Kidney (tissue), 14 donors: ENCODE measurements around the gene ULK4. TPM values are rescaled to one million over a fixed set of nuclear protein-coding genes. Genes with fewer than 3 reads are reported as not detected.
"Not testable (repeated sequence)": the region's sequence is repeated elsewhere in the genome, so short reads cannot be mapped to it uniquely, and the experiment has no call there.

Experiments
- DNase-seq, 5 donors: peaks; one replicate each; pipeline ENCODE4 v3.0.0-alpha.2; 2013 to 2020
- FAIRE-seq: peaks from 2 replicates; lab custom pipeline; 2012; peaks lifted over from hg19 to GRCh38; lab: Jason Lieb, UNC
- H3K27ac ChIP-seq, 2 donors: one replicate each; pipeline ENCODE4 v1.7.0; 2013; ENCODE audit warnings: low read depth in 2 of 2, low read length in 2 of 2, inconsistent platforms in 1 of 2
- H3K27me3 ChIP-seq: one replicate; pipeline ENCODE4 v1.7.1; 2013; ENCODE audit warnings: low read length, inconsistent platforms; ENCODE audit not compliant: control insufficient read depth, insufficient read depth
- H3K36me3 ChIP-seq, 3 donors: one replicate each; pipeline versions ENCODE4 v1.7.0 to v1.7.1; 2013; ENCODE audit warnings: low read length in 3 of 3, control low read depth in 1 of 3, inconsistent platforms in 1 of 3; ENCODE audit not compliant: insufficient read depth in 3 of 3, control insufficient read depth in 2 of 3
- H3K4me1 ChIP-seq, 3 donors: one replicate each; pipeline versions ENCODE4 v1.7.0 to v1.7.1; 2013; ENCODE audit warnings: low read length in 3 of 3, inconsistent platforms in 1 of 3, low read depth in 1 of 3; ENCODE audit not compliant: control insufficient read depth in 2 of 3, insufficient read depth in 2 of 3
- H3K4me3 ChIP-seq, 3 donors: one replicate each; pipeline versions ENCODE4 v1.7.0 to v1.8.1; 2013; ENCODE audit warnings: low read length in 3 of 3, control low read depth in 1 of 3, inconsistent platforms in 1 of 3
- H3K9ac ChIP-seq, 3 donors: one replicate each; pipeline versions ENCODE4 v1.7.0 to v1.7.1; 2013; ENCODE audit warnings: low read length in 3 of 3, control low read depth in 1 of 3, inconsistent platforms in 1 of 3
- H3K9me3 ChIP-seq, 3 donors: one replicate each; pipeline versions ENCODE4 v1.7.0 to v1.7.1; 2013; ENCODE audit warnings: low read length in 3 of 3, control low read depth in 1 of 3, inconsistent platforms in 1 of 3; ENCODE audit not compliant: control insufficient read depth in 2 of 3, insufficient read depth in 1 of 3
- CTCF ChIP-seq: IDR thresholded peaks from 3 replicates; pipeline ENCODE4 v1.5.1; 2012; ENCODE audit warnings: mild to moderate bottlenecking, moderate library complexity, borderline replicate concordance; ENCODE audit not compliant: insufficient read depth; ENCODE audit errors: extremely low read depth
- intact Hi-C: fragments of 100-400 bp; cut with DNase I; formaldehyde crosslinking; loops from one replicate; pipeline ENCODE4 v1.11.1; 2022
- polyA plus RNA-seq: library from polyadenylated mRNA; stranded (reverse); fragments of 350-450 nt; fragmentation: Illumina TruSeq; extraction: RNeasy Lipid Tissue Mini Kit (QIAGEN cat#74804); gene quantifications from one replicate; pipeline ENCODE4 v1.2.3, GENCODE V29; 2014; ENCODE audit warnings: low read depth, low replicate concordance; ENCODE audit not compliant: insufficient read depth
- total RNA-seq: library from RNA; stranded (reverse); fragmentation: NEBNext Ultra II Directional; extraction: Animal tissue kit (Norgen Biotek cat#: 25700); gene quantifications from one replicate; pipeline ENCODE4 v1.2.1, GENCODE V29; 2021
- donor health status: control.
- donor health status: control.
- donor health status: control.
- donor health status: control.
- donor health status: control.
- donor health status: DM: yes; HTN: yes; CAD: no.
- donor health status: Normal renal cell carcinoma (clear cell type).

ULK4 gene
- total and polyA plus RNA-seq, 2 donors from 2014 or later: 4.6 to 20.5 TPM

GRCh38 chr3:41987627-41988026 lies 25.7 kb upstream of the ULK4 start:
- Histone ChIP-seq H3K4me1 (no peaks in the 10 kb centered on the region), H3K36me3 (no peaks in the 10 kb centered on the region), H3K27me3 (no peaks in the 10 kb centered on the region), H3K27ac (no peak overlapping the region), H3K9me3 (no peaks in the 10 kb centered on the region), H3K9ac (no peak overlapping the region), H3K4me3 (no peak overlapping the region)
- intact Hi-C loops: no loop called here
- TF ChIP-seq CTCF: no peak
- DNase-seq (no peak), FAIRE-seq (no peak)

DNA sequence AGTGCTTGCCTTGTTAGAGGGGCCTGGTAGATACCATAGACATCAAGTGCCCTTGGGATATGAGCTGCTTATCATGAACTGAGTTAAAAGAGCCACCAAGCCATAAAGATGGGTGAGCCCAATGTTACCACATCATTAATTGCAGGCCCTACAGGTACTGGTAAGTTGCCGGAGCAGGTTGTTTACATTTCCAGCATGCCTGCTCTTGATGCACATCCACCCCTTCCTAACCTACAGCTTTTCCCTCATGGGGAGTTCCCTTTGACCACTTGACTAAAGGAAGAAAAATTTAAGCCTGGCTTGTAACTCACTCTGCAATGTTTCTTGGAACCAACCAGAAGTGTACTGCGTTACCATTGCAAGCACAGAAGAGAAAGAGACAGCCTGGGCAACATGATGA lies 24.7 kb upstream of the ULK4 start:
- intact Hi-C loops: no loop called here
- FAIRE-seq: no peak
- Histone ChIP-seq H3K36me3 (no peaks in the 10 kb centered on the region), H3K27me3 (no peaks in the 10 kb centered on the region), H3K4me1 (no peaks in the 10 kb centered on the region), H3K9me3 (no peaks in the 10 kb centered on the region), H3K4me3 (no peak overlapping the region), H3K27ac (no peak overlapping the region), H3K9ac (no peak overlapping the region)
- DNase-seq: no peak
- TF ChIP-seq CTCF: no peak

DNA sequence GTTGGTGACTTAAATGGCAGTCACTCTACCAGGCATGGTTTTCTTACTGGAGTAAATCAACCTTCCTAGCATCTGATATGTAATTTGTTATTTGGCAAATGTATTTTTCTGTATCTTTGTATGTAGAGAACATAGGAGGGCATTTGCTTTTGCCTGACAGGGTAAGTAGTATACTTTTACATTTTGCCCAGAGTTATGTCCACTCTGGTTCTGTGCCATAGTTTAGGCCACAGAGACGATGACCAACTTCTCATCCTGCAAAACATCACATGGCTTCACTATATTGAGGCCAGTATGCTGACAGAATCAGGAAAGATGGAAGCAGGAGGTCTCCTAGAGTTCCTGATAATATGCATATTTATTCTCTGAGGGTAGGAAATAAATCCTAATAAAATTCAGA lies 23.1 kb upstream of the ULK4 start:
- Histone ChIP-seq H3K4me3 (no peak overlapping the region), H3K27me3 (no peaks in the 10 kb centered on the region), H3K9me3 (no peaks in the 10 kb centered on the region), H3K4me1 (no peaks in the 10 kb centered on the region), H3K27ac (no peak overlapping the region), H3K9ac (no peak overlapping the region), H3K36me3 (no peaks in the 10 kb centered on the region)
- DNase-seq (no peak), FAIRE-seq (no peak)
- intact Hi-C loops: no loop called here
- no peak for TF ChIP-seq CTCF

- FAIRE-seq, H3K27ac ChIP-seq, H3K36me3 ChIP-seq, H3K9ac ChIP-seq, H3K4me3 ChIP-seq, intact Hi-C loops, H3K9me3 ChIP-seq, H3K27me3 ChIP-seq, DNase-seq, H3K4me1 ChIP-seq: not testable (repeated sequence)
These were observed 21.2 kb upstream of the ULK4 start for GRCh38 chr3:41983091-41983490.

DNA sequence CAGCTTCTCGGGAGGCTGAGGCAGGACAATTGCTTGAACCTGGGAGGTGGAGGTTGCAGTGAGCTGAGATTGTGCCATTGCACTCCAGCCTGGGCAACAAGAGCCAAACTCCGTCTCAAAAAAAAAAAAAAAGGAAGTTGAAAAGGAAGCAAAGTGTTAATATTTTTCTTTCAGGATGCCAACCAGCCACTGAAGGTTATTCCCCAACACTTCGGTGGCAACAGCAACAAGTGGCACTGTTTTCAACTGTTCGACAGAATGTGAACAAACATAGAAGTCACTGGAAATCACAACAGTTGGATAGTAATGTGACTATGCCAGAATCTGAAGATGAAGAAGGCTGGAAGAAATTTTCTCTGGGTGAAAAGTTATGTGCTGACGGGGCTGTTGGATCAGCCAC lies 15.5 kb upstream of the ULK4 start:
- H3K27me3 ChIP-seq, H3K4me3 ChIP-seq, FAIRE-seq, intact Hi-C loops, H3K27ac ChIP-seq, H3K9ac ChIP-seq, H3K9me3 ChIP-seq, DNase-seq, H3K36me3 ChIP-seq, H3K4me1 ChIP-seq: not testable (repeated sequence)
